ENCODE data around the gene KRT16. TPM values are rescaled to one million over a fixed set of nuclear protein-coding genes. Genes with fewer than 3 reads are reported as not detected.

The KRT16 gene
- total RNA-seq, 1 experiment from 2014 or later: 0.61 TPM

DNA sequence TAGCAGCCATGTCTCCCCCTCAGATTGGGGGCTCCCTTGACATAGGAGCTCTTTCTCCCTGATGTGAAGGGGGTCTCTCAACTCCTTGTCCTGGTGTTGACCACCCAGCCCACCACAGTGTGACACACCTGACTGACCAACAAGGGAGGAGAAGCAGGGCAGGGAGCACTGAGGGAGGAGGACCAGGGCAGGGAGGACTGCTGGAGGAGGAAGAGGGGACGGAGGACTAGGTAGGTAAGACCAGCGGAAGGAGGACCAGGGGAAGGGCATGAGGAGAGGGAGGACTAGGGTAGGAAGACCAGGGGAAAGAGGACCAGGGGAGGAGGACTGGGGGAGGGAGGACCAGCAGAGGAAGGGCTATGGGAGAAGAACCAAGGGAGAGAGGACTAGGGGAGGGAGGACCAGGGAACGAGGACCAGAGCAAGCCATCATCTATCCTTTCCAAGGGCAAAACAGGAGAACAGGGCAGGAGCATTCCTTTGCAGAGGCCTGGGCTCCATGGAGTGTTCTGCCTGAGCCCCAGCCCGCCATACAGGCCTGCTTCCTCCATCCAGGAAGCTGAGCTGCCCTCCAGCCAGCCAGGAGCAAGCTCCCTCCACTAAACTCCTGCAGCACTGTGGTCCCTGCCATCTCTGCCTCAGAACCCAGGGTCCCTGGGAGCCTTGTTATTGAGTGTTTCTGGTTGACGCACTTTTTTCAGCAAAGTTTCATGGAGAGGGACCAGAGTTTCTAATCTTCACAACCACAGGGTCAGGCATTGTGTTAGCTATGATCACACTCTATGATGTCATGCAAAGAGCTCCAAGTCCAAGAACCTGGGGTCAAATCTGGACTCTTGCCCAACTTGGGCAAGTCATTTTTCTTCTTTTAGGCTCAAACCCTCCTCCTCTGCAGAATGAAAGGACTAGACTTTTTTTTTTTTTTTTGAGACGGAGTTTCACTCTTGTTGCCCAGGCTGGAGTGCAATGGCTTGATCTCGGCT lies 27.2 kb upstream of the KRT16 start:
- POLR2A ChIA-PET: no interaction called here
- Histone ChIP-seq H3K9ac (ENCODE audit: low read length) (no peak overlapping the region), H3K4me1 (ENCODE audit: control insufficient read depth in 1 of 2, insufficient read depth in 2 of 2, low read length in 2 of 2) (no peaks in the 10 kb centered on the region), H3K27me3 (ENCODE audit: insufficient read depth, low read length) (no peaks in the 10 kb centered on the region), H3K36me3 (ENCODE audit: control insufficient read depth in 1 of 2, insufficient read depth in 2 of 2, low read length in 2 of 2) (no peaks in the 10 kb centered on the region), H3K9me3 (ENCODE audit: control insufficient read depth in 1 of 2, insufficient read depth in 1 of 2, low read depth in 1 of 2, low read length in 2 of 2) (no peaks in the 10 kb centered on the region), H3K9me2 (ENCODE audit: insufficient read depth) (no peaks in the 10 kb centered on the region), H2AFZ (ENCODE audit: low read depth, low read length, poor library complexity, severe bottlenecking) (no peak overlapping the region), H3K4me3 (replicated peaks in 1 of 2; ENCODE audit: low read depth in 1 of 2, low read length in 2 of 2) (no peak overlapping the region), H3K27ac (ENCODE audit: low read depth, low read length) (no peak overlapping the region), H4K20me1 (ENCODE audit: insufficient read depth) (no peaks in the 10 kb centered on the region), H3K79me2 (ENCODE audit: insufficient read depth, low read length) (no peaks in the 10 kb centered on the region), H3K4me2 (ENCODE audit: low read length) (no peak overlapping the region)
- CTCF ChIA-PET: interaction anchor here (1.3 to 1.7 kb wide), 2 partner anchors 9 to 23 kb away, joined by 4 to 5 read pairs; no protein-coding TSS in a partner anchor
- BruUV-seq (replicated peaks): no TSS peak
- RAD21 ChIA-PET (ENCODE audit: low non-redundant PET in 1 of 2, low total read pairs in 2 of 2, uncharacterized antibody in 2 of 2, unreplicated experiment in 2 of 2): no interaction called here
- no peak for DNase-seq (ENCODE audit: low read depth, low spot score)
- TF ChIP-seq FOSL1 (IDR thresholded peaks at IDR 0.05; ENCODE audit: low read depth) (no peak), CBX3 (IDR thresholded peaks at IDR 0.05; ENCODE audit: low read depth) (no peak), EZH2 (IDR thresholded peaks at IDR 0.05) (no peak), TCF7L2 (IDR thresholded peaks at IDR 0.05; ENCODE audit: borderline replicate concordance, extremely low read depth, insufficient read depth, insufficient read length) (no peak)
- intact Hi-C loops (cut with micrococcal nuclease): loop anchor here (10.0 kb wide), 1 partner anchor 235 kb away; no protein-coding TSS in a partner anchor
- ATAC-seq: no peak

DNA sequence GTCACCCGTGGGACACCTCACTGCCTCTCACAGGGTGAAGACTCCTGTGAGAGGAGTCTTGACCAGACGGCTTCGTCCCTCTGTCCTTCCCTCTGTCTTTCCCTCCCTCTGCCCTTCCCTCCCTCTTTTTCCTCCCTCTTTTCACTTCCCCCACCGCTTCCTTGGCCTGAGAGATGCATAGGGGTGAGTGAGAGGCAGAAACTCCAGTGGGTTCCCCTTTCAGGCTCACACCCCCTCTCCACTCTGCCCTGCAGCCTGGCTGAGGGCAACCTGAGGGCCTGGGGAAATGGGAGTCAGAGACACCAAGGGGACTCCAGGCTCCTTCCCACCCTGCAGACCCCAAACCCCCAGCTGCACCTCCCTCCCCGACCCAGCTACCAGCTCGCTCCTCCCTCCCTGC lies 26.4 kb upstream of the KRT16 start:
- Histone ChIP-seq H3K9me3 (ENCODE audit: control insufficient read depth in 1 of 2, insufficient read depth in 1 of 2, low read depth in 1 of 2, low read length in 2 of 2) (no peaks in the 10 kb centered on the region), H4K20me1 (ENCODE audit: insufficient read depth) (no peaks in the 10 kb centered on the region), H2AFZ (ENCODE audit: low read depth, low read length, poor library complexity, severe bottlenecking) (no peak overlapping the region), H3K4me2 (ENCODE audit: low read length) (no peak overlapping the region), H3K27ac (ENCODE audit: low read depth, low read length) (no peak overlapping the region), H3K27me3 (ENCODE audit: insufficient read depth, low read length) (no peaks in the 10 kb centered on the region), H3K9me2 (ENCODE audit: insufficient read depth) (no peaks in the 10 kb centered on the region), H3K36me3 (ENCODE audit: control insufficient read depth in 1 of 2, insufficient read depth in 2 of 2, low read length in 2 of 2) (no peaks in the 10 kb centered on the region), H3K9ac (ENCODE audit: low read length) (no peak overlapping the region), H3K79me2 (ENCODE audit: insufficient read depth, low read length) (no peaks in the 10 kb centered on the region), H3K4me1 (ENCODE audit: control insufficient read depth in 1 of 2, insufficient read depth in 2 of 2, low read length in 2 of 2) (no peaks in the 10 kb centered on the region), H3K4me3 (replicated peaks in 1 of 2; ENCODE audit: low read depth in 1 of 2, low read length in 2 of 2) (no peak overlapping the region)
- BruUV-seq (replicated peaks): no TSS peak
- CTCF ChIA-PET: no interaction called here
- intact Hi-C loops (cut with micrococcal nuclease): no loop called here
- RAD21 ChIA-PET (ENCODE audit: low non-redundant PET in 1 of 2, low total read pairs in 2 of 2, uncharacterized antibody in 2 of 2, unreplicated experiment in 2 of 2): no interaction called here
- no peak for ATAC-seq
- POLR2A ChIA-PET: no interaction called here
- DNase-seq (ENCODE audit: low read depth, low spot score): no peak
- TF ChIP-seq SIN3A (IDR thresholded peaks at IDR 0.05; ENCODE audit: low read depth) (no peak), ELF1 (IDR thresholded peaks at IDR 0.05; ENCODE audit: borderline replicate concordance, low read depth) (no peak), CBX3 (IDR thresholded peaks at IDR 0.05; ENCODE audit: low read depth) (no peak), POLR2A (IDR thresholded peaks at IDR 0.05; ENCODE audit: borderline replicate concordance, extremely low read depth, insufficient read depth, insufficient read length) (no peak), ZNF274 (IDR thresholded peaks at IDR 0.05; ENCODE audit: low read depth, low read length) (no peak), TCF7L2 (IDR thresholded peaks at IDR 0.05; ENCODE audit: borderline replicate concordance, extremely low read depth, insufficient read depth, insufficient read length) (no peak), POLR2AphosphoS5 (IDR thresholded peaks at IDR 0.05; ENCODE audit: low read depth, low read length) (no peak), EZH2 (IDR thresholded peaks at IDR 0.05) (no peak), EZH2phosphoT487 (IDR thresholded peaks at IDR 0.05; ENCODE audit: borderline replicate concordance) (no peak), SP1 (IDR thresholded peaks at IDR 0.05; ENCODE audit: low read depth) (no peak), SRF (IDR thresholded peaks at IDR 0.05; ENCODE audit: low read depth) (no peak)
- TF ChIP-seq, protein P1, sequence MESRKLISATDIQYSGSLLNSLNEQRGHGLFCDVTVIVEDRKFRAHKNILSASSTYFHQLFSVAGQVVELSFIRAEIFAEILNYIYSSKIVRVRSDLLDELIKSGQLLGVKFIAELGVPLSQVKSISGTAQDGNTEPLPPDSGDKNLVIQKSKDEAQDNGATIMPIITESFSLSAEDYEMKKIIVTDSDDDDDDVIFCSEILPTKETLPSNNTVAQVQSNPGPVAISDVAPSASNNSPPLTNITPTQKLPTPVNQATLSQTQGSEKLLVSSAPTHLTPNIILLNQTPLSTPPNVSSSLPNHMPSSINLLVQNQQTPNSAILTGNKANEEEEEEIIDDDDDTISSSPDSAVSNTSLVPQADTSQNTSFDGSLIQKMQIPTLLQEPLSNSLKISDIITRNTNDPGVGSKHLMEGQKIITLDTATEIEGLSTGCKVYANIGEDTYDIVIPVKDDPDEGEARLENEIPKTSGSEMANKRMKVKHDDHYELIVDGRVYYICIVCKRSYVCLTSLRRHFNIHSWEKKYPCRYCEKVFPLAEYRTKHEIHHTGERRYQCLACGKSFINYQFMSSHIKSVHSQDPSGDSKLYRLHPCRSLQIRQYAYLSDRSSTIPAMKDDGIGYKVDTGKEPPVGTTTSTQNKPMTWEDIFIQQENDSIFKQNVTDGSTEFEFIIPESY (IDR thresholded peaks at IDR 0.05; ENCODE audit: extremely low read depth, insufficient replicate concordance, low read length): no peak
- TF ChIP-seq, protein P2, sequence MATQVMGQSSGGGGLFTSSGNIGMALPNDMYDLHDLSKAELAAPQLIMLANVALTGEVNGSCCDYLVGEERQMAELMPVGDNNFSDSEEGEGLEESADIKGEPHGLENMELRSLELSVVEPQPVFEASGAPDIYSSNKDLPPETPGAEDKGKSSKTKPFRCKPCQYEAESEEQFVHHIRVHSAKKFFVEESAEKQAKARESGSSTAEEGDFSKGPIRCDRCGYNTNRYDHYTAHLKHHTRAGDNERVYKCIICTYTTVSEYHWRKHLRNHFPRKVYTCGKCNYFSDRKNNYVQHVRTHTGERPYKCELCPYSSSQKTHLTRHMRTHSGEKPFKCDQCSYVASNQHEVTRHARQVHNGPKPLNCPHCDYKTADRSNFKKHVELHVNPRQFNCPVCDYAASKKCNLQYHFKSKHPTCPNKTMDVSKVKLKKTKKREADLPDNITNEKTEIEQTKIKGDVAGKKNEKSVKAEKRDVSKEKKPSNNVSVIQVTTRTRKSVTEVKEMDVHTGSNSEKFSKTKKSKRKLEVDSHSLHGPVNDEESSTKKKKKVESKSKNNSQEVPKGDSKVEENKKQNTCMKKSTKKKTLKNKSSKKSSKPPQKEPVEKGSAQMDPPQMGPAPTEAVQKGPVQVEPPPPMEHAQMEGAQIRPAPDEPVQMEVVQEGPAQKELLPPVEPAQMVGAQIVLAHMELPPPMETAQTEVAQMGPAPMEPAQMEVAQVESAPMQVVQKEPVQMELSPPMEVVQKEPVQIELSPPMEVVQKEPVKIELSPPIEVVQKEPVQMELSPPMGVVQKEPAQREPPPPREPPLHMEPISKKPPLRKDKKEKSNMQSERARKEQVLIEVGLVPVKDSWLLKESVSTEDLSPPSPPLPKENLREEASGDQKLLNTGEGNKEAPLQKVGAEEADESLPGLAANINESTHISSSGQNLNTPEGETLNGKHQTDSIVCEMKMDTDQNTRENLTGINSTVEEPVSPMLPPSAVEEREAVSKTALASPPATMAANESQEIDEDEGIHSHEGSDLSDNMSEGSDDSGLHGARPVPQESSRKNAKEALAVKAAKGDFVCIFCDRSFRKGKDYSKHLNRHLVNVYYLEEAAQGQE (IDR thresholded peaks at IDR 0.05; ENCODE audit: low read depth): no peak
